T-helper 9 cell (primary cell): ENCODE data around the gene DUS1L.

ENCODE experiments used
- DNase-seq: peaks from one replicate; pipeline ENCODE4 v3.0.0-alpha.2; 2020

DUS1L gene

DNA sequence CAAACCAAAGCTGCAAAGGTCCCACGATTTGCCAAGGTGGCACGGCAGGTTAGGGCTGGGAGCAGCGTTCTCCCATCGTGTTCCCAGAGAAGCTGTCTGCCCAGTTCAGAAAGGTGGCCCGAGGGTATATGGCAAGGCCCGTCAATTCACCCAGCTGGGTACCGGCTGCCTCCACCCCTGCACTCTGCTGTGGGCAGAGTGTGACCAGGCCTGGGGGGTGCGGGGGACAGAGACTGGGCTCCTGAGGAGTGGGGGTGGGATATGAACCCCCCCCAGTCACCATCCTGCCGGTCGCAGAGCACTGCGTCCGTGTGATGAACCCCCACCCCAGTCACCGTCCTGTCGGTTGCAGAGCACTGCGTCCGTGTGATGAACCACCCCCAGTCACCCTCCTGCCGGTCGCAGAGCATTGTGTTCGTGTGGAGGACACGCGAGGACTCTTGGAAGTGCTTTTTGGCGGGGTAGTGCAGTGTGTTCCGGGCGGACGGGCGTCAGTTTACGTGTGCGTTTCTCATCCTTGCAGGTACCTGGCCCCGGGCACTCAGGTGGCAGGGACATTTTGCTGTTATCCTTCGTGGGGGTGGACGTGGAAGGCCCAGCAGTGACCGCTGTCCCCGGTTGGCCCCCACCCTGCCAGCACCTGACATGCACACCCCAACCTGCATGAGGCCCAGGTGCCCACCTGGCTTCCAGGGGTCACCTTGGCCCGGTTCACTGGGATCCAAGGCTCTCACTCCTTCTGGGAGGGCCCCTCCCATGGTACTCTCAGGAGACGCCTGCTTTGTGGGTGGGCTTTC, 35.1 kb upstream of the DUS1L start:
- DNase-seq = no peak

- DNase-seq = peak; percentile 18
Observed at GRCh38 chr17:82098939-82099763, 33.5 kb upstream of the DUS1L start.

GRCh38 chr17:82098169-82098938, 32.8 kb upstream of the DUS1L start, which contains the start of gene FASN:
Gene FASN, minus strand, starts transcription at chr17:82098236. Its CDS starts 1,791 bp downstream, at chr17:82096445.
- peak; percentile 86 for DNase-seq

DNA sequence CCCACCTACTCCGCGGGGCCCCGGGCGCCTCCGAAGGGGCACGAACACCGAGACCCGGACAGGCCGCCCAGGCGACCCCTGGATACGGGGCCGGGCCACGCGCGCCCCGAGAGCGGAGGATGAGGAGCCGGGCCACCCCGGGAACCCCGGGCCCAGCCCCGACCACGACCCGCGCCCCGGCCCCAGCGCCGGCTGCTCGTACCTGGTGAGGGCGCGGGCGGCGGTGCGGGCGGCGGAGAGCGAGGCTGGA, 32.2 kb upstream of the DUS1L start:
- DNase-seq = no peak

DNA sequence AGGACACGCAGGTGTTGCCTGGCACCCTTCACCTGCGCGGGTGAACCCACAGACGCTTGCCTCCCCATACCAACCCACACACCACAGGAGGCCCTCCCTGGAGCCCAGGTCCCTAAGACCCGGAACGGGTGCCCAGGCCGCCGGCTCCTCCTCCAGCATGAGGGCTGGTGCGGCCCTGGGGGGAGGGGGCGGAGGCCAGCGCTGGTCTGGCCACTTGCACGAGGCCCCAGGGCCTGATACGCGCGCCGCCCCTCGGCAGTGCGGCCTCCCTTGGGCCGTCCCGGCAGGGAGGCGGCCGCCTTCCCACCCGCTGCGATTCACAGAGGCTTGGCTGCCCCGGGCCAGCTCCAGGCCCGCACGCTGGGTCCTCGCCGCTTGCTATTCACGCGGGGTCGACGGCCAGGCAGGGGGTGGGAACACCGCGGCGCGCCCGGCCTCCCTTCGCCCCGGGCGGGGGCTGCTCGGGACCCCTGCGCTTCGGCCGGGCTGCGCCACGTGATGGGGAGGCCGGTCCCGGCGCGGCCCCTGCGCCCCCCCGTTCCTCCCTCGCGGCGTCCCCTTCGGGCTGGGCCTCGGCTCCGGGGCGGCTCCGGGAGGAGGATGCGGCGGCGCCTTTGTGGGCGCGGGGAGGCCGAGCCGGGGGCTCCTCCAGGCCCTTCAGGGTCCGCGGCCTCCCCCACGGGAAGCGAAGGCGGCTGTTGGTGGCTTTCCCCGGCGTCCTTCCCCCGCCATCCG, 31.7 kb upstream of the DUS1L start:
- no peak for DNase-seq

GRCh38 chr17:82096709-82097183, 31.1 kb upstream of the DUS1L start:
- no peak for DNase-seq

DNA sequence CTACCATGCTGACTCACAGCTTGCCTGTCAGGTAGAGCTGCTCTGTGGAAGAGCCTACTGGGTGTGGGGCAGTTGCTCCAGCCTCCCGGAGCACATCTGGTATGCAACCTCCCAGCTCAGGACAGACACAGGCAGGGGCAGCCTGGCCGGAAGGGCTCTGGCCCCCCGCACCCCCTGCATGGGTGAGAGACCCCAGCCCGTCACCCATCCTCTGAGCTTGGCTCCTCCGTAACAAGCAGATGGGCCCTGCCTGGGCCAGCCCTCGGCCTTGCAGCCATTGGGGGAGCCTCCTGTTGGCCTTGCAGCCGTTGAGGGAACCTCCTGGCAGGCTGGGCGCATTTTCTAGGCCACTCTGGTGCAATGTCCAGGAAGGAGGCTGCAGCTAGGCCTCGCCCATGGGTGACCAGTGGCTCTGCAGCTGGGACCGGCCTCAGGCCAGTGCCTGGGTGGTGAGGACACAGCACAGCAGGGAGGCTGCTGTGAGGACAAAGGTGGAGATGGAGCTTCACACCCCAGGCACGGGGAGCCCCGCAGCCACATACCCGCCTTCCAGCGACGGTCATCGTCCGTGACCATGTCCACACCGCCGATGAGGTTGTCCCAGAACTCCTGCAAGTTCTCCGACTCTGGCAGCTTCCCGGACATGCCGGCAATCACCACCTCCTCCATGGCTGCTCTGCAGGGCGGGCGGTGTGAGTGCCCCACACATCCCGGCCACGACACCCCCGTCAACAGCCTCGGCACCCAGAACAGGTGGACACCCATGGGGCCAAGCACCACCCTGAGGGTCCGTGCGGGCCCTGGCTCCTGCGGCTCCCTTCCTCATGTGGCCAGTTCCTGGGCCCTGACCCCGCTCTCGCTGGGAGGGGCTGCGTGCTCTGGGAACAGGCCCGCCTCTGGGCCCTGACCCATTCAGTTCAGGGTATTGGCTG, 30.4 kb upstream of the DUS1L start:
- DNase-seq = no peak

- no peak for DNase-seq
Observed at GRCh38 chr17:82094931-82095776, 29.6 kb upstream of the DUS1L start.

DNA sequence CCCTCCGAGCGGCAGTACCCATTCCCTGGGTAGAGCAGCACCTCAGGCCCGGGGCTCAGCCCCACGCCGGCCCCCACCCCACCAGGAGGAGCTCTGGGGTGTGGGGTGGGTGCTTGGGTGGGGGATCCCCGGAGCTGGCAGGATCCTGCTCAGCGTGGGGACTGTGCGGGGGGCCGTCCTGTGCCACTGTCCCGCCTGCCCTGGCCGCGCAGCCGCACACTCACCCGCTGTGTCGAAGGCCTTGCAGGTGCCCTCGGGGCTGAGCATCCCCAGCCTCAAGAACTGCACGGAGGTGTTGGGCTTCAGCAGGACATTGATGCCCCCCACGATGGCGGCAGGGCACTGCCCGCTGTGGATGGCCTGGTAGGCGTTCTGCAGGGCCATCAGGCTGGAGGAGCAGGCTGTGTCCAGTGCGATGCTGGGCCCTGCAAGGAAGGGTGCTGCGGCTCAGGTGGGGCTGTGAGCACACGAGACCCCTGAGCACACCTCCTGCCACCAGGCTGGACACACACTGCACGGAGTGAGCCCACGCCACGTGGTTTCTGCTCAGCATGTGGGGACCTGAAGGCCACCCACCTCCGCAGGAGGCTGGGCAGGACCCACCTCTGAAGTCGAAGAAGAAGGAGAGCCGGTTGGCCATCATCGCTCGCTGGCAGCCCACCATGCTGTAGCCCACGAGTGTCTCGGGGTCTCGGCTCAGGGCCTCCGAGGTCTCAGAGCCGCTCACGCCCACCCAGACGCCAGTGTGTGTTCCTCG, 27.6 kb upstream of the DUS1L start:
- DNase-seq = no peak

DNA sequence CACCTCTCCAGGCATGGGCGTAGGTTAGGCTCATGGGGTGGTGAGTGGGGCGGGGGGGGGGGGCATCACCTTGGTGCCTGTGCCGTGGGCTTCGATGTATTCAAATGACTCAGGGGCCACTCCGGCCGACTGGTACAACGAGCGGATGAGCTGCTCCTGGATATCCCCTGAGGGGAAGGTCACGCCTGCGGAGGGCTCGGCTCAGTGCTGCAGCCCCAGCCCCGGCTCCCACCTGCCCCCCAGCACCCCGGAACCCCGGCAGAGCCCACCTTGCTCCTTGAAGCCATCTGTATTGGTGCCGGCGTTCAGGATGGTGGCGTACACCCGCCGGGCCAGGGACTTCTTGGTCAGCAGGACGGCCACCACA, 27.0 kb upstream of the DUS1L start:
- no peak for DNase-seq

GRCh38 chr17:82092094-82092586, 26.5 kb upstream of the DUS1L start:
- DNase-seq = no peak

DNA sequence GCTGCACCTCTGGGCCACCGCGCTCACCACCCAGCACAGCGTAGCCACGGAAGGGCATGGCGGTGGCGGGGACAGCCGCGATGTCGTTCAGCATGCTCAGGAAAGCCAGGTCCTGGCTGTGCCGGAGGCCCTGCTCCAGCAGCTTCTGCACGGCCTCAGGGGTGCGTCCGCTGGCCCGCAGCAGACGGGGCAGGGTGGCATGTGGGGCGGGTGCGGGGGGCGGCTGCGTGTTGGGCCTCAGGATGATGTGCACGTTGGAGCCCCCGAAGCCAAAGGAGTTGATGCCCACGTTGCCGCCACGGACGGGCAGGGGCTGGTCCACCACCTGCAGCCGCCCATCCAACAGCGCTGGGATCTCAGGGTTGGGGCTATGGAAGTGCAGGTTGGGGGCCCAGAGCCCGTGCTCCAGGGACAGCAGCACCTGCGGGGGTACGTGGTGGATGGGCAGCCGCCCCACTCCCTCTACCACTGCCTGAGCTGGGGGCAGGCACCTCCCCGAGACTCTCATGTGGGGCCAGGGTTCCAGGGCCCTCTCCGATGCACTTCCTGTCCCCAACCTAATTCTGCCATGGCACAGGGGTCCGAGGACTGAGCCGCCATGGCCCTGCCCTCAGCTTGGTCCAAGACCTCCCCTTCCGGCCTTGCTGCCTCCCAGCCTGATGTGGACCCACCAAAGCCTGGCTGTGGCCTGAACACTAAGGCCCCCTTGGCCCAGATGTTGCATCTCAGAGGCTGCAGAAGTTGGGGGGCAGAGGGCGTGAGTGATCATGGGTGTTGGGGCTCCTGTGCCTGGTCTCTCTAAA, 25.9 kb upstream of the DUS1L start:
- no peak for DNase-seq

- DNase-seq = no peak
Observed at GRCh38 chr17:82090549-82091263, 25.1 kb upstream of the DUS1L start.

GRCh38 chr17:82089723-82090548, 24.3 kb upstream of the DUS1L start:
- DNase-seq = no peak

GRCh38 chr17:82088838-82089722, 23.5 kb upstream of the DUS1L start:
- DNase-seq = no peak
